Measurements from ENCODE around the gene PGAP3.
A peak's percentile ranks its signal among the peaks of the same experiment; 100 is the strongest.

The PGAP3 gene

DNA sequence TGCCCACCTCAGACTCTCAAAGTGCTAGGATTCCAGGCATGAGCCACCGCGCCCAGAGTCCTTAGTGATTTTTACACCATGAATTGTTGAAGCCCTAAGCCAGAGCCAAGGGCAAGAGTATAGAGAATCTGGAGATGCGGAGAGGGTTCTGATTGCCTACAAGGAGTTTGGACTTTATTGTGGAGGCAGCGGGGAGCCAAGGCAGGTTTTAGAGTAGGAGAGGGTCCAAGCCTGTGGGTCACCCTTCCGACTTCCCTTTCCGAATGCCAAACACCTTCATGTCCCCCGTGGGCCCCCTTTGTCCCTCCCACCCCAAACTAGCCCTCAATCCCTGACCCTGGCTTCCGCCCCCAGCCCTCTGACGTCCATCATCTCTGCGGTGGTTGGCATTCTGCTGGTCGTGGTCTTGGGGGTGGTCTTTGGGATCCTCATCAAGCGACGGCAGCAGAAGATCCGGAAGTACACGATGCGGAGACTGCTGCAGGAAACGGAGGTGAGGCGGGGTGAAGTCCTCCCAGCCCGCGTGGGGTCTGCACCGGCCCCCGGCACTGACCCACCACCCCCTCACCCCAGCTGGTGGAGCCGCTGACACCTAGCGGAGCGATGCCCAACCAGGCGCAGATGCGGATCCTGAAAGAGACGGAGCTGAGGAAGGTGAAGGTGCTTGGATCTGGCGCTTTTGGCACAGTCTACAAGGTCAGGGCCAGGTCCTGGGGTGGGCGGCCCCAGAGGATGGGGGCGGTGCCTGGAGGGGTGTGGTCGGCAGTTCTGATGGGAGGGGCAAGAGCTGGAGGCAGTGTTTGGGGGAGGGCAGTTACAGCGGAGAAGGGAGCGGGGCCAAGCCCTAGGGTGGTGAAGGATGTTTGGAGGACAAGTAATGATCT lies 35.4 kb upstream of the PGAP3 start:
- H3K4me3 ChIP-seq (ENCODE audit: low read depth, low read length), result no peak overlapping the region
- peak; percentile 50 for DNase-seq (ENCODE audit: low read depth)

DNA sequence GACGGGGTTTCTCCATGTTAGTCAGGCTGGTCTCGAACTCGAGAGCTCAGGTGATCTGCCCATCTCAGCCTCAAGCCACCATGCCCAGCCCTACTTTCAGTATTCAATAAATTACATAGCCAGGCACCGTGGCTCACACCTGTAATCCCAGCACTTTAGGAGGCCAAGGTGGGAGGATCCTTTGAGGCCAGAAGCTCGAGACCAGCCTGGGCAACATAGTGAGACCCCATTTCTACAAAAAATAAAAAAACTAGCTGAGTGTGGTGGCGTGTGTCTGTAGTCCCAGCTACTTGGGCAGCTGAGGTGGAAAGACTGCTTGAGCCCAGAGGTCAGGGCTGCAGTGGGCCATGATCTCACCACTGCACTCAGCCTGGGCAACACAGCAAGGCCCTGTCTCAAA lies 34.2 kb upstream of the PGAP3 start:
- DNase-seq (ENCODE audit: low read depth), result no peak
- TF ChIP-seq, protein P1, sequence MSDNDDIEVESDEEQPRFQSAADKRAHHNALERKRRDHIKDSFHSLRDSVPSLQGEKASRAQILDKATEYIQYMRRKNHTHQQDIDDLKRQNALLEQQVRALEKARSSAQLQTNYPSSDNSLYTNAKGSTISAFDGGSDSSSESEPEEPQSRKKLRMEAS (IDR thresholded peaks at IDR 0.05; ENCODE audit: low read depth, low read length), result no peak
- TF ChIP-seq MYC (IDR thresholded peaks at IDR 0.05; ENCODE audit: low read depth, low read length) (no peak), POLR2A (IDR thresholded peaks at IDR 0.05; ENCODE audit: extremely low read depth, insufficient read length) (no peak)
- TF ChIP-seq, protein P2, sequence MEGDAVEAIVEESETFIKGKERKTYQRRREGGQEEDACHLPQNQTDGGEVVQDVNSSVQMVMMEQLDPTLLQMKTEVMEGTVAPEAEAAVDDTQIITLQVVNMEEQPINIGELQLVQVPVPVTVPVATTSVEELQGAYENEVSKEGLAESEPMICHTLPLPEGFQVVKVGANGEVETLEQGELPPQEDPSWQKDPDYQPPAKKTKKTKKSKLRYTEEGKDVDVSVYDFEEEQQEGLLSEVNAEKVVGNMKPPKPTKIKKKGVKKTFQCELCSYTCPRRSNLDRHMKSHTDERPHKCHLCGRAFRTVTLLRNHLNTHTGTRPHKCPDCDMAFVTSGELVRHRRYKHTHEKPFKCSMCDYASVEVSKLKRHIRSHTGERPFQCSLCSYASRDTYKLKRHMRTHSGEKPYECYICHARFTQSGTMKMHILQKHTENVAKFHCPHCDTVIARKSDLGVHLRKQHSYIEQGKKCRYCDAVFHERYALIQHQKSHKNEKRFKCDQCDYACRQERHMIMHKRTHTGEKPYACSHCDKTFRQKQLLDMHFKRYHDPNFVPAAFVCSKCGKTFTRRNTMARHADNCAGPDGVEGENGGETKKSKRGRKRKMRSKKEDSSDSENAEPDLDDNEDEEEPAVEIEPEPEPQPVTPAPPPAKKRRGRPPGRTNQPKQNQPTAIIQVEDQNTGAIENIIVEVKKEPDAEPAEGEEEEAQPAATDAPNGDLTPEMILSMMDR (IDR thresholded peaks at IDR 0.05; ENCODE audit: low read depth, low read length), result no peak
- no peak overlapping the region for H3K4me3 ChIP-seq (ENCODE audit: low read depth, low read length)

More for the DNA sequence above, 35.4 kb upstream of the PGAP3 start:
- TF ChIP-seq, protein P2 (IDR thresholded peaks at IDR 0.05; ENCODE audit: low read depth, low read length), result no peak
- TF ChIP-seq POLR2A (IDR thresholded peaks at IDR 0.05; ENCODE audit: extremely low read depth, insufficient read length) (no peak), MYC (IDR thresholded peaks at IDR 0.05; ENCODE audit: low read depth, low read length) (no peak)
- TF ChIP-seq, protein P1 (IDR thresholded peaks at IDR 0.05; ENCODE audit: low read depth, low read length), result no peak

DNA sequence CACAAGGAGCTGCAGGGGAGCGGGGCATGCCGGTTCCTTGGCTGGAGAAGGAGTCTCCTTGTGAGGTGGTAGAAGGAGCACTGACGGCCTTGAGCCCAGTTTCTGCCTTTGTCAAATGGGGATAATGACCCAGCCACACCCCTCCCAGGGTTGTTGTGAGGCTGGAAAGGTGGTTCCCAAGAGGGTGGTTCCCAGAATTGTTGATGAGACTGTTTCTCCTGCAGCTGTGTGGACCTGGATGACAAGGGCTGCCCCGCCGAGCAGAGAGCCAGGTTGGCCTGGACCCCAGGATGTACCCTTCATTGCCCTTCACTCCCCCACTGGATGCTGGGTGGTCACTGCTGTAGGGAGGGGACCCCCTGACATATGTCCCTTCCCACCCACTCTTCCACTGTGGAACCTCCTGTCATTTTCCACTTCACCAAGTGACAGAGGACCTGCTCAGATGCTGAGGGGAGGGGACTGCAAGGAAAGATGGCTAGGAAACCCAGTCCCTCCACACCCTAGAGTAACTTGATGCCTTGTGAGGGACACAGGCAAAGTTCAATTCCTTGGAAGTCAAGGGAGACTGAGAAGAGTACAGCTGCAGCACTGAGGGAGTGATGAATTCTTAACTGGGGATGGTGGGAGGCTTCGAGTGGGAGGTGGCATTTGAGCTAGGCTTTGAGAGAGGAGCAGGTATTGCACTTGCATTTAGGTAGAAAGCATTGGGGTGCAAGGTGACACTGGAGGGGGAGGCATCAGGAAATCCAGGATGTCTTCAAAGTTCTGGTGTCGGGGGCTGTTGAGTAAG lies 31.9 kb upstream of the PGAP3 start:
- no peak for DNase-seq (ENCODE audit: low read depth)
- TF ChIP-seq POLR2A (IDR thresholded peaks at IDR 0.05; ENCODE audit: extremely low read depth, insufficient read length) (no peak), MYC (IDR thresholded peaks at IDR 0.05; ENCODE audit: low read depth, low read length) (no peak)
- TF ChIP-seq, protein P2 (IDR thresholded peaks at IDR 0.05; ENCODE audit: low read depth, low read length), result no peak
- TF ChIP-seq, protein P1 (IDR thresholded peaks at IDR 0.05; ENCODE audit: low read depth, low read length), result no peak

DNA sequence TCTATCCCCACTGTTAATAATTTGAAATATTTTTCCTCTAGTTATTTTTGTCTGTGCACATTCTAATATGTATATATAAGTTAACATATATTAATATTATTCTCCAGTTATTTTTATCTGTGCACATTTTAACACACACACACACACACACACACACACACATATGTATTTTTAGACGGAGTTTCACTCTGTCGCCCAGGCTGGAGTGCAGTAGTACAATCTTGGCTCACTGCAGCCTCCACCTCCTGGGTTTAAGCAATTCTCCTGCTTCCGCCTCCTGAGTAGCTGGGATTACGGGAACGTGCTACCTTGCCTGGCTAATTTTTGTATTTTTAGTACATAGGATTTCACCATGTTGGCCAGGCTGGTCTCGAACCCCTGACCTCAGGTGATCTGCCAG lies 29.8 kb upstream of the PGAP3 start:
- TF ChIP-seq POLR2A (IDR thresholded peaks at IDR 0.05; ENCODE audit: extremely low read depth, insufficient read length) (no peak), MYC (IDR thresholded peaks at IDR 0.05; ENCODE audit: low read depth, low read length) (no peak)
- TF ChIP-seq, protein P2 (IDR thresholded peaks at IDR 0.05; ENCODE audit: low read depth, low read length), result no peak
- TF ChIP-seq, protein P1 (IDR thresholded peaks at IDR 0.05; ENCODE audit: low read depth, low read length), result no peak
- no peak overlapping the region for H3K4me3 ChIP-seq (ENCODE audit: low read depth, low read length)
- no peak for DNase-seq (ENCODE audit: low read depth)

More for the DNA sequence above, 31.9 kb upstream of the PGAP3 start:
- no peak overlapping the region for H3K4me3 ChIP-seq (ENCODE audit: low read depth, low read length)

DNA sequence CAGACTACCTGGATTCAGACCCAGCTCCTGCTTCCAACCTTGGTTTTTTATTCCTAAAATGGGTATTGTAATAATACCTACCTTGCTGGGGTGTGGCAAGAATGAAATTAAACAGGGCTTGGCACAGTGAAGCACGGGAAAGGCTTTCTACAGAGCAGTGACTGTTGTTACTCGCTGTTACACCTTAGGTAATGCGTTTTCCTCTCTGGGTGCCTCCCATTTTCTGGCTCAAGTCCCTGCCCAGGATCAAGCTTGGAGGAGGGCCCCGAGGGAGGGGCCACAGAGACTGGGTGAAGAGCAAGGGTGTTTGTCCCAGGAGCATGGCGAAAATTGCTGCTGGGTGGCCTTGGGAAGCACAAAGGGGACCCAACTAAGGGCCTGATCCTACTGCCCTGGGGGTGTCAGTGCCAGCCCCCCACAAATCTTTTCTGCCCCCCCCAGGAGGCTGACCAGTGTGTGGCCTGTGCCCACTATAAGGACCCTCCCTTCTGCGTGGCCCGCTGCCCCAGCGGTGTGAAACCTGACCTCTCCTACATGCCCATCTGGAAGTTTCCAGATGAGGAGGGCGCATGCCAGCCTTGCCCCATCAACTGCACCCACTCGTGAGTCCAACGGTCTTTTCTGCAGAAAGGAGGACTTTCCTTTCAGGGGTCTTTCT lies 29.2 kb upstream of the PGAP3 start:
- H3K4me3 ChIP-seq (ENCODE audit: low read depth, low read length), result no peak overlapping the region
- DNase-seq (ENCODE audit: low read depth), result no peak
- TF ChIP-seq POLR2A (IDR thresholded peaks at IDR 0.05; ENCODE audit: extremely low read depth, insufficient read length) (no peak), MYC (IDR thresholded peaks at IDR 0.05; ENCODE audit: low read depth, low read length) (no peak)
- TF ChIP-seq, protein P2 (IDR thresholded peaks at IDR 0.05; ENCODE audit: low read depth, low read length), result no peak
- TF ChIP-seq, protein P1 (IDR thresholded peaks at IDR 0.05; ENCODE audit: low read depth, low read length), result no peak
